ENCODE results near the gene CXCR3.

GRCh38 chrX:71581210-71581609 is 37.1 kb downstream of the CXCR3 start:
- TF ChIP-seq CTCF (IDR thresholded peaks at IDR 0.05; ENCODE audit: low read depth, low read length) (no peak), EZH2phosphoT487 (IDR thresholded peaks at IDR 0.05; ENCODE audit: low read depth) (no peak)

All from OCI-LY3 (cell line).